BLaER1 (cell line): Measurements from ENCODE around the gene RHNO1.

ENCODE experiments used
- H3K27ac ChIP-seq: shearing (Covaris generic); formaldehyde crosslinking; 2 replicates; pipeline ENCODE4 v1.8.1; 2022
- H3K27me3 ChIP-seq: shearing (Covaris generic); formaldehyde crosslinking; 2 replicates; pipeline ENCODE4 v1.8.1; 2022
- H3K36me3 ChIP-seq: shearing (Covaris generic); formaldehyde crosslinking; 2 replicates; pipeline ENCODE4 v1.8.1; 2022
- H3K4me1 ChIP-seq: shearing (Covaris generic); formaldehyde crosslinking; 2 replicates; pipeline ENCODE4 v1.8.1; 2022
- H3K4me2 ChIP-seq: shearing (Covaris generic); formaldehyde crosslinking; 2 replicates; pipeline ENCODE4 v1.8.1; 2022
- H3K4me3 ChIP-seq: shearing (Covaris generic); formaldehyde crosslinking; 2 replicates; pipeline ENCODE4 v1.8.1; 2022
- H3K9ac ChIP-seq: shearing (Covaris generic); formaldehyde crosslinking; 2 replicates; pipeline ENCODE4 v1.8.1; 2022
- H3K9me3 ChIP-seq: shearing (Covaris generic); formaldehyde crosslinking; 2 replicates; pipeline ENCODE4 v1.8.1; 2022
- H4K20me1 ChIP-seq: shearing (Covaris generic); formaldehyde crosslinking; 2 replicates; pipeline ENCODE4 v1.8.1; 2022
- Cebpa-rat ChIP-seq: shearing (Covaris generic); IDR thresholded peaks from 2 replicates; pipeline ENCODE4 v1.8.1; 2022

RHNO1 gene

DNA sequence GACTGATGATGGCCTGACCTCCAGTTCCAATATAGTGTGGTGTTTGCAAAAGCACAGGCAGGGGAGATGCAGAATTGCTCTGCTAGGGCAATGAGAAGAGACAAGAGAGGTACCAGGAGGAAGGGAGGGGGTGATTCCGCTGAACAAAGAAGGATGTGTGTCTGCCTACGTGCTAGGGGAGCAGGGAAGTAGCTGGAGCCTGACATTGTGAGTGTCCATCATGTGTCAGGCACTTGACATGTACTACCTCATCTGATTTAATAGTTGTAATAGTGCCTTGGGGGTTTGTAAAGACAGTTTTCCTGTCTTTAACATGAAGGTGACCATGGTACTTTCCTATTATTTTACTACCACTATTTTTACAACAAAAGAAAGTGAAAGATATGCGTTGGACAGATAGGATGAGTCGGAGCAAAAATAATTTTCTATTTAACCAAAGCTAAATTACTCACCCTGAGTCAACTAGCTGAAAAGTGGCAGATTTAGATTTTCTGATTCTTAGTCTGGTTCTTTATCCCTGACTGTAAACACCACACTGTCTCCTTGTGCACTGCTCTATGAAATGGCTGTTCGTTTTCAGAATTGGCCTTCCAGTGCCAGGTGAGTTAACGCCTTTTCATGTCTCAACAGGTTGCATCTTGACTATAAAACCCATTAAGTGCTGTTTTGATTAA lies 48.4 kb downstream of the RHNO1 start:
- no peak for TF ChIP-seq Cebpa-rat
- no peak overlapping the region for H3K4me3 ChIP-seq
- H3K4me1 ChIP-seq, result no peaks in the 10 kb centered on the region
- H3K36me3 ChIP-seq, result peaks cover 80% of the 10 kb centered on the region
- H3K9me3 ChIP-seq, result no peaks in the 10 kb centered on the region
- H3K27me3 ChIP-seq, result no peaks in the 10 kb centered on the region
- no peak overlapping the region for H3K9ac ChIP-seq
- no peaks in the 10 kb centered on the region for H4K20me1 ChIP-seq
- no peak overlapping the region for H3K4me2 ChIP-seq
- no peak overlapping the region for H3K27ac ChIP-seq

DNA sequence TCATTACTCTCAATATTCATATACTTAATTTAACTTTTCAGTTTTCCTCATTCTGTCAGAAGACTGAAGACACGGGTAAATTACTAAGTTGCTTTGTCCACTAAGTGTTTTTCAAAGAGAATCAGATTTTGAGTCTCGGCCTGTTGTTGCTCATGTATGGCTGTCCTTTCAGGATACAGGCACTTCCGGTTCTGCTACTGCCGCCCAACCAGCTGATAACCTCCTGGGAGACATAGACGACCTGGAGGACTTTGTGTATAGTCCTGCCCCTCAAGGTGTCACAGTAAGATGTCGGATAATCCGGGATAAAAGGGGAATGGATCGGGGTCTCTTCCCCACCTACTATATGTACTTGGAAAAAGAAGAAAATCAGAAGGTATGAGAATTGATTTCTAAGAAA lies 53.8 kb downstream of the RHNO1 start:
- Histone ChIP-seq H4K20me1 (no peaks in the 10 kb centered on the region), H3K4me2 (no peak overlapping the region), H3K4me1 (peaks cover 7% of the 10 kb centered on the region), H3K9ac (no peak overlapping the region), H3K36me3 (peaks cover 77% of the 10 kb centered on the region), H3K27me3 (no peaks in the 10 kb centered on the region), H3K27ac (no peak overlapping the region), H3K4me3 (no peak overlapping the region), H3K9me3 (no peaks in the 10 kb centered on the region)
- no peak for TF ChIP-seq Cebpa-rat

DNA sequence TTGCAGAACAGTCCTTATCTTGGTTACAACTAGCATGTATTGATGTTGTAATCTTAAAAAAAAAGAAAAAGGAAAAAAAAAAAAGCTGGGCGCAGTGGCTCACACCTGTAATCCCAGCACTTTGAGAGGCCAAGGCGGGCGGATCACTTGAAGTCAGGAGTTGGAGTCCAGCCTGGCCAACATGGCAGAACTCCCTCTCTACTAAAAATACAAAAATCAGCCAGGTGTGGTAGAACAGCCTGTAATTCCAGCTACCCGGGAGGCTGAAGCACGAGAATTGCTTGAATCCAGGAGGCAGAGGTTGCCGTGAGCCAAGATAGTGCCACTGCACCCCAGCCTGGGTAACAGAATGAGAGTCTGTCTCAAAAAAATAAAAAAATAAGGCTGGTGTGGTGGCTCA lies 56.6 kb downstream of the RHNO1 start:
- H3K4me1 ChIP-seq, result peaks cover 7% of the 10 kb centered on the region
- H3K36me3 ChIP-seq, result peaks cover 73% of the 10 kb centered on the region
- no peak overlapping the region for H3K4me2 ChIP-seq
- no peaks in the 10 kb centered on the region for H3K9me3 ChIP-seq
- no peak overlapping the region for H3K4me3 ChIP-seq
- H4K20me1 ChIP-seq, result no peaks in the 10 kb centered on the region
- H3K27me3 ChIP-seq, result no peaks in the 10 kb centered on the region
- no peak overlapping the region for H3K27ac ChIP-seq
- no peak overlapping the region for H3K9ac ChIP-seq
- no peak for TF ChIP-seq Cebpa-rat

DNA sequence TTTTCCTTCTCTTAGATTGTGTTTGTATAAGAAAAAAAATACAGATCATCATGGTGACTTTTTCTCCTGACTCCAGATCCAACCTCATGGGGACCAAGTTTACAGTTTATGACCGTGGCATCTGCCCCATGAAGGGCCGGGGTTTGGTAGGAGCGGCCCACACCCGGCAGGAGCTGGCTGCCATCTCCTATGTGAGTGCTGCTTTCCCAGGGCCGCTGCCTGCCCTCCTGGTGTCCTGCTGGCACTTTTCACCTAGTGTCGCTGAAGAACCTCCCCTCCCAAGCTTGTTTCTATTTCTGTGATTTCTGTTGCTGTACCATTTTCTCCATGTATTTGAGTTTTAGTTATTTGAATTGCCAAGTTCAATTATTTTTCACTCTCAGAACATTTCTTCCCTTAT lies 57.3 kb downstream of the RHNO1 start:
- Histone ChIP-seq H4K20me1 (no peaks in the 10 kb centered on the region), H3K4me1 (peaks cover 7% of the 10 kb centered on the region), H3K27me3 (no peaks in the 10 kb centered on the region), H3K4me3 (no peak overlapping the region), H3K36me3 (peaks cover 78% of the 10 kb centered on the region), H3K27ac (no peak overlapping the region), H3K9me3 (no peaks in the 10 kb centered on the region), H3K4me2 (no peak overlapping the region), H3K9ac (no peak overlapping the region)
- no peak for TF ChIP-seq Cebpa-rat

DNA sequence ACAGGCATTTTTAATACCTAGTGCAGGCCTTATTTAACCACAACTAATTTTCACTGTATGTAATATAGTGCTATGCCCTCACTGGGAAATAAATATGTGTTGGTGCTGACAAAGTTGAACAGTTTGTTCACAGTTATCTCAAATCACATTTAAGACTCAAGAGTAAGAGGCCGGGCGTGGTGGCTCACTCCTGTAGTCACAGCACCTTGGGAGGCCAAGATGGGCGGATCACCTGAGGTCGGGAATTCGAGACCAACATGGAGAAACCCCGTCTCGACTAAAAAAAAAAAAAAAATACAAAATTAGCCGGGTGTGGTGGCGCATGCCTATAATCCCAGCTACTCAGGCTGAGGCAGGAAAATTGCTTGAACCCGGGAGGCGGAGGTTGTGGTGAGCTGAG lies 59.3 kb downstream of the RHNO1 start:
- H3K4me1 ChIP-seq, result peaks cover 7% of the 10 kb centered on the region
- no peak overlapping the region for H3K4me2 ChIP-seq
- no peak overlapping the region for H3K27ac ChIP-seq
- no peak for TF ChIP-seq Cebpa-rat
- H3K4me3 ChIP-seq, result no peak overlapping the region
- no peak overlapping the region for H3K9ac ChIP-seq
- no peaks in the 10 kb centered on the region for H4K20me1 ChIP-seq
- H3K9me3 ChIP-seq, result no peaks in the 10 kb centered on the region
- H3K36me3 ChIP-seq, result peaks cover 76% of the 10 kb centered on the region
- H3K27me3 ChIP-seq, result no peaks in the 10 kb centered on the region

DNA sequence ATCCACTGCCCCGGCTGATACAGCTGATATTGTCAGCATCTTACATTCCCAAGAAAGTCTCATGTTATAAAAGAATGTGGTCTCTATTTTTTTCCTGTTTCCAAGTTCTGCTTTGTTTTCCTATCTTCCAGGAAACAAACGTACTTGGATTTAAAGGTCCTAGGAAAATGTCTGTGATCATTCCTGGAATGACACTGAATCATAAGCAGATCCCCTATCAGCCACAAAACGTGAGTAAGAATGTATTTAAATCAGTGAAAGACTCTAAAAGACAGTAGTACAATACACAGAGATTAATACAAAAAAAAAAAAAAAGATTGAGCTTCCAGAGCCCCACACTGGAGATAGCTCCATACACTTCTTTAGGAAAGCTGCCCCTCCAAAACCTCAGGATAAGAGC lies 60.5 kb downstream of the RHNO1 start:
- no peaks in the 10 kb centered on the region for H4K20me1 ChIP-seq
- no peaks in the 10 kb centered on the region for H3K9me3 ChIP-seq
- H3K9ac ChIP-seq, result no peak overlapping the region
- H3K27ac ChIP-seq, result no peak overlapping the region
- TF ChIP-seq Cebpa-rat, result no peak
- H3K4me1 ChIP-seq, result no peaks in the 10 kb centered on the region
- H3K27me3 ChIP-seq, result no peaks in the 10 kb centered on the region
- peaks cover 65% of the 10 kb centered on the region for H3K36me3 ChIP-seq
- no peak overlapping the region for H3K4me3 ChIP-seq
- no peak overlapping the region for H3K4me2 ChIP-seq
